Small intestine (tissue), 7 donors: ENCODE results near the gene NLRP7. TPM values are rescaled to one million over a fixed set of nuclear protein-coding genes. Genes with fewer than 3 reads are reported as not detected.
"Not testable (repeated sequence)": the region's sequence is repeated elsewhere in the genome, so short reads cannot be mapped to it uniquely, and the experiment has no call there.

Experiments
- DNase-seq, 2 donors: peaks; one replicate each; pipeline versions ENCODE4 v3.0.0 to v3.0.0-alpha.2; 2013
- FAIRE-seq: peaks from 2 replicates; lab custom pipeline; 2012; peaks lifted over from hg19 to GRCh38; lab: Jason Lieb, UNC
- H3K27ac ChIP-seq, 3 donors: one replicate each; pipeline ENCODE4 v1.5.1; 2013; ENCODE audit warnings: low read length in 2 of 3, mild to moderate bottlenecking in 2 of 3, control low read depth in 1 of 3, inconsistent platforms in 1 of 3, low read depth in 1 of 3, moderate library complexity in 1 of 3
- H3K27me3 ChIP-seq, 3 donors: one replicate each; pipeline ENCODE4 v1.6.1; 2013; ENCODE audit warnings: low read length in 3 of 3, inconsistent platforms in 1 of 3; ENCODE audit not compliant: control insufficient read depth in 3 of 3, insufficient read depth in 3 of 3
- H3K36me3 ChIP-seq, 3 donors: one replicate each; pipeline ENCODE4 v1.6.1; 2013; ENCODE audit warnings: low read length in 3 of 3, inconsistent platforms in 1 of 3, low read depth in 1 of 3, mild to moderate bottlenecking in 1 of 3, moderate library complexity in 1 of 3; ENCODE audit not compliant: control insufficient read depth in 3 of 3, insufficient read depth in 2 of 3
- H3K4me1 ChIP-seq, 3 donors: one replicate each; pipeline ENCODE4 v1.6.1; 2013; ENCODE audit warnings: low read length in 2 of 3, inconsistent platforms in 1 of 3, low read depth in 1 of 3, mild to moderate bottlenecking in 1 of 3, moderate library complexity in 1 of 3; ENCODE audit not compliant: control insufficient read depth in 3 of 3, insufficient read depth in 2 of 3
- H3K4me3 ChIP-seq, 3 donors: one replicate each; pipeline ENCODE4 v1.5.1; 2013; ENCODE audit warnings: low read length in 3 of 3, control low read depth in 1 of 3, inconsistent platforms in 1 of 3, low read depth in 1 of 3, mild to moderate bottlenecking in 1 of 3, moderate library complexity in 1 of 3
- H3K9me3 ChIP-seq, 2 donors: one replicate each; pipeline ENCODE4 v1.6.1; 2013; ENCODE audit warnings: low read depth in 1 of 2, low read length in 1 of 2; ENCODE audit not compliant: control insufficient read depth in 2 of 2, insufficient read depth in 1 of 2
- WGBS, 3 donors: extraction: QIAGEN DNeasy Blood & Tissue Kit; methylation state at CpG; one replicate each; pipeline ENCODE4 v1.1.7; 2013; 5-methylcytosine and 5-hydroxymethylcytosine counted together
- polyA plus RNA-seq, 4 donors: library from polyadenylated mRNA; stranded (reverse) in 3 of 4; unstranded in 1 of 4; fragments of 200-250 nt in 3 of 4; fragments of 120-200 nt in 1 of 4; gene quantifications; one replicate each; pipeline versions ENCODE4 v1.2.1 to v1.2.3, GENCODE V29; 2013
- donor health status: healthy with polysubstance abuse.
- donor health status: control.
- donor health status: control.
- donor health status: Bipolar disorder and iron deficiency.
- donor health status: healthy.

Gene NLRP7
- polyA plus RNA-seq, 4 donors: 0.01 to 0.27 (median 0.04) TPM; not detected in 1

DNA sequence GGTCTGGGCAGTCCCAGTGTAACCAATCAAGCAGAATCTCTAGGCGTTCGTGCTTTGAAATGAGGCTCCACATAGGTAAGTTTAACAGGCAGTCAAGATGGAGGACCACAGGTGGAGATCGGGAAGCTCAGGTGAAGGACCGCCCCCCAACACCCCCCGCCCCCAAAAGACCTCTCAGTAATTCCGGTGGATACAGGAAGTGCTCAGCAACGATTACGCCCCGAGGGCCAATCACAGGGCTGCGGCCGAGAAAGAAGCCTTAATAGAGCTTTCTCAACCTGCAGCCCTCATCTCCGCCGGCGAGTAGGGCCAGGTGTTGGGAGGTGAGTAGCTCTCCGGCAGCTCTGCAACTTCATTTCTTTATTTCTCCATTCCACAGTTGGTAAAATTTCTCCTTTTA is 17.7 kb upstream of the NLRP7 start:
- not testable (repeated sequence) for DNase-seq, FAIRE-seq, H3K9me3 ChIP-seq, H3K4me3 ChIP-seq, H3K4me1 ChIP-seq, H3K27me3 ChIP-seq, H3K27ac ChIP-seq, H3K36me3 ChIP-seq
- 96% methylated on average over 12 of the region's 15 CpGs; no CpG with 5 or more reads in 2 of the 3 donors for WGBS, 3 donors

DNA sequence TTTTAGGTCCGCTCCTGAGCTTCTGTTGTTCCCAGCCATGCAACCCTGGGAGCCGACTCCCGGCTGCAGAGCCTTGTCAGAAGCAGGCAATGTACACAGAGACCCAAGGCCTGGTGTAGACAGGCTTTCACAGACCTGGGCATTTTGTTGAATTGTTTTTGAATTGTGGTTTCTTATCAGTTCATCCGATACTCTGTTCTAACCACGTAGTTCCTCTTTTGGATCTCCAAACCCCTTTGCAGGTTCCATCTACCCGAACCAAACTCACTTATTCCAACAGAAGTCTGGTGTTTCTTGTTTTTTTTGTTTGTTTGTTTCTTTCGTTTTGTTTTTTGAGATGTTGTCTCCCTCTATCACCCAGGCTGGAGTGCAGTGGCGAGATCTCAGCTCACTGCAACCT is 12.5 kb upstream of the NLRP7 start:
- no peaks in the 10 kb centered on the region for H3K27me3 ChIP-seq
- H3K9me3 ChIP-seq: no peaks in the 10 kb centered on the region
- FAIRE-seq (no peak), DNase-seq (no peak)
- 56 to 64% (median 57%) methylated on average over 8 of the region's 8 CpGs for WGBS, 3 donors
- H3K4me3 ChIP-seq: no peak overlapping the region
- H3K4me1 ChIP-seq: no peaks in the 10 kb centered on the region
- no peak overlapping the region for H3K27ac ChIP-seq
- no peaks in the 10 kb centered on the region for H3K36me3 ChIP-seq

DNA sequence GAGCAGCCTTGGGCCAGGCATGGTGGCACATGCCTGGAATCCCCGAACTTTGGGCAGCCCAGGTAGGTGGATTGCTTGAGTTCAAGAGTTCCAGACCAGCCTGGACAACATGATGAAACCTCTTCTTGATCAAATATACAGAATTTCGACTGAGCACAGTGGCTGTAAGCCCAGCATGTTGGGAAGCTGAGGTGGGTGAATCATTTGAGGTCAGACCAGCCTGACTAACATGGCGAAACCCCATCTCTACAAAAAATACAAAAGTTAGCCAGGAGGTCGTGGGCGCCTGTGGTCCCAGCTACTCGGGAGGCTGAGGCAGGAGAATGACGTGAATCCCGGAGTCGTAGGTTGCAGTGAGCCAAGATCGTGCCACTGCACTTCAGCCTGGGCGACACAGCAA is 8.0 kb upstream of the NLRP7 start:
- Histone ChIP-seq H3K9me3 (no peaks in the 10 kb centered on the region), H3K27ac (no peak overlapping the region), H3K36me3 (no peaks in the 10 kb centered on the region), H3K27me3 (no peaks in the 10 kb centered on the region), H3K4me3 (no peak overlapping the region), H3K4me1 (no peaks in the 10 kb centered on the region)
- WGBS, 3 donors: 82 to 91% (median 87%) methylated on average over 11 of the region's 11 CpGs
- FAIRE-seq (no peak), DNase-seq (no peak)

DNA sequence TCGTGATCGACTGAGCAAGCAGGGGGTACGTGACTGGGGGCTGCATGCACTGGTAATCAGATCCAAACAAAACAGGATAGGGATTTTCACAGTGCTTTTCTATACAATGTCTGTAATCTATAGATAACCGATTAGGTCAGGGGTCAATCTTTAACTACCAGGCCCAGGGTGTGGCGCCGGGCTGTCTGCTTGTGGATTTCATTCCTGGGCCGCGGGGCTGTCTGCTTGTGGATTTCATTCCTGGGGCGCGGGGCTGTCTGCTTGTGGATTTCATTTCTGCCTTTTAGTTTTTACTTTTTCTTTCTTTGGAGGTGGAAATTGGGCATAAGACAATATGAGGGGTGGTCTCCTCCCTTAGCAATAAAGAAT is 6.0 kb upstream of the NLRP7 start:
- H3K27ac ChIP-seq, H3K36me3 ChIP-seq, H3K27me3 ChIP-seq, H3K4me3 ChIP-seq, H3K4me1 ChIP-seq, DNase-seq, H3K9me3 ChIP-seq, FAIRE-seq: not testable (repeated sequence)
- 68 to 79% (median 71%) methylated on average over 10 of the region's 10 CpGs for WGBS, 3 donors

DNA sequence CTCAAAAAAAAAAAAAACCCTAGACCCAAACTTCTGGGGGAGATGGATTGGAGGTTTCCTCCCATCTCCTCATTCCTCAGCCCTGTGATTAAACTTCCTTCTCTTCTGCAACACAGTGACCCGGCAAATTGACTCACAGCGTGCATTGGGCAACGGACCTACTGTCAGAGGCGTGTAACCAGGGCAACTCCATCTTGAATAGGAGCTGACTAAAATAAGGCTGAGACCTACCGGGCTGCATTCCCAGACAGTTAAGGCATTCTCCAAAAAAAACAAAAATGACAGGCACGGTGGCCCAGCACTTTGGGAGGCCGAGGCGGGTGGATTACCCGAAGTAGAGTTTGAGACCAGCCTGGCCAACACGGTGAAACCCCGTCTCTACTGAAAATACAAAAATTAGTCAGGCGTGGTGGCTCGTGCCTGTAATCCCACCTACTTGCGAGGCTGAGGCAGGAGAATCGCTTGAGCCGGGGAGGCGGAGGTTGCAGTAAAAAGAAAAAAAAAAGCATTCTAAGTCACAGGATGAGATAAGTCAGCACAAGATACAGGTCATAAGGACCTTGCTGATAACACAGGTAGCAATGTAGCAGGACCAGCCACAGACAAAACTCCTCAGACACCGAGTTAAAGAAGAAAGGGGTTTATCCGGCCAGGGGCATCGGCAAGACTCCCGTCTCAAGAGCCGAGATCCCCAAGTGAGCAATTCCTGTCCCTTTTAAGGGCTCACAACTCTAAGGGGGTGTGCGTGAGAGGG is 5.4 kb upstream of the NLRP7 start:
- H3K36me3 ChIP-seq: no peaks in the 10 kb centered on the region
- no peak overlapping the region for H3K27ac ChIP-seq
- no peak for DNase-seq
- H3K4me1 ChIP-seq: no peaks in the 10 kb centered on the region
- H3K27me3 ChIP-seq: no peaks in the 10 kb centered on the region
- WGBS, 3 donors: 85 to 88% (median 87%) methylated on average over 23 of the region's 23 CpGs
- FAIRE-seq: no peak
- no peak overlapping the region for H3K4me3 ChIP-seq
- H3K9me3 ChIP-seq: no peaks in the 10 kb centered on the region

DNA sequence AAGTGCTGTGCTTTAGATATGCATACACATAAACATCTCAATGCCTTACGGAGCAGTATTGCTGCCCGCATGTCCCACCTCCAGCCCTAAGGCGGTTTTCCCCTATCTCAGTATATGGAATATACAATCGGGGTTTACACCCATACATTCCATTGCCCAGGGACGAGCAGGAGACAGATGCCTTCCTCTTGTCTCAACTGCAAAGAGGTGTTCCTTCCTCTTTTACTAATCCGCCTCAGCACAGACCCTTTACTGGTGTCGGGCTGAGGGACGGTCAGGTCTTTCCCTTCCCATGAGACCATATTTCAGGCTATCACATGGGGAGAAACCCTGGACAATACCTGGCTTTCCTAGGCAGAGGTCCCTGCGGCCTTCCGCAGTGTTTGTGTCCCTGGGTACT is 3.2 kb upstream of the NLRP7 start:
- 55 to 66% (median 60%) methylated on average over 8 to 10 of the region's 10 CpGs for WGBS, 3 donors

DNA sequence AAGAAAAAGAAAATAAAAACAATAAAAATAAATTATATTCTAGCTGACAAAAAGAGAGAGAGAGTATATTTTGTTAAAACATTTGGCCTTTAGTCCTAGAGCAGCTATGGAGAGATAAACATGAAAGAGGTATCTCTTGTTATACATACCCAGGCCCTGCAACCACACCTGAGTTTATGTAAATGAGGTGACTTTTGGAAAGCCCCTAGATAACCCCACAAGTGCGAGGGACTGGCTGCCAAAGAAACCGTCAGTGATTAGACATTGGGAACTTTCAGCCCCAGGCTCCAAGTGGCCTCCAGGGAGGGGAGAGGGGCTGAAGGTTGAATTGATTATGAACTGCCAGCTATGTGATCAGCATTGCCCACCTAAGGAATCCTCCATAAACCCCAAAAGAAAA is 2.1 kb upstream of the NLRP7 start:
- H3K4me3 ChIP-seq: no peak overlapping the region
- H3K36me3 ChIP-seq: no peaks in the 10 kb centered on the region
- H3K4me1 ChIP-seq: no peaks in the 10 kb centered on the region
- H3K9me3 ChIP-seq: no peaks in the 10 kb centered on the region
- no peak overlapping the region for H3K27ac ChIP-seq
- FAIRE-seq: no peak
- 7 to 42% (median 11%) methylated on average over 2 of the region's 2 CpGs for WGBS, 3 donors
- H3K27me3 ChIP-seq: no peaks in the 10 kb centered on the region
- DNase-seq: no peak

More for the DNA sequence above, 3.2 kb upstream of the NLRP7 start:
- not testable (repeated sequence) for H3K9me3 ChIP-seq, H3K4me1 ChIP-seq, H3K27me3 ChIP-seq, H3K4me3 ChIP-seq, H3K27ac ChIP-seq, DNase-seq, FAIRE-seq, H3K36me3 ChIP-seq

DNA sequence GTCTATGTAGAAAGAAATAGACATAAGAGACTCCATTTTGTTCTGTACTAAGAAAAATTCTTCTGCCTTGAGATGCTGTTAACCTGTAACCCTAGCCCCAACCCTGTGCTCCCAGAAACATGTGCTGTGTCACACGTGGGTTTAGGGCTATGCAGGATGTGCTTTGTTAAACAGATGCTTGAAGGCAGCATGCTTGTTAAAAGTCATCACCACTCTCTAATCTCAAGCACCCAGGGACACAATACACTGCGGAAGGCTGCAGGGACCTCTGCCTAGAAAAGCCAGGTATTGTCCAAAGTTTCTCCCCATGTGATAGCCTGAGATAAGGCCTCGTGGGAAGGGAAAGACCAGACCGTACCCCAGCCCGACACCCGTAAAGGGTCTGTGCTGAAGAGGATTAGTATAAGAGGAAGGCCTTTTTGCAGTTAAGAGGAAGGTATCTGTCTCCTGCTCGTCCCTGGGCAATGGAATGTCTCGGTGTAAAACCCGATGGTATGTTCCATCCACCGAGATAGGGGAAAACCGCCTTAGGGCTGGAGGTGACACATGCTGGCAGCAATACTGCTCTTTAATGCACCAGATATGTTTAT is 3.5 kb downstream of the NLRP7 start:
- not testable (repeated sequence) for H3K4me1 ChIP-seq, H3K27ac ChIP-seq, H3K4me3 ChIP-seq, DNase-seq, H3K36me3 ChIP-seq, H3K9me3 ChIP-seq, H3K27me3 ChIP-seq, FAIRE-seq
- WGBS, 3 donors: 48 to 63% (median 53%) methylated on average over 11 of the region's 11 CpGs
